Caco-2 (cell line): ENCODE measurements around the gene HBA1. TPM values are rescaled to one million over a fixed set of nuclear protein-coding genes. Genes with fewer than 3 reads are reported as not detected.

ENCODE experiments used
- BruUV-seq: library from RNA; stranded (reverse); fragments of 400-500 nt; replicated peaks from 2 replicates; lab custom pipeline; 2021; lab: Mats Ljungman, UMichigan
- CTCF ChIA-PET: fragments of 300-600 bp; sonication (Branson Sonifier 250); formaldehyde crosslinking; loops from one replicate; lab custom pipeline; 2022; ENCODE audit warnings: antibody characterized with exemption; lab: Charles Lee
- POLR2A ChIA-PET: fragments of 300-600 bp; sonication (Branson Sonifier 250); formaldehyde crosslinking; loops from one replicate; lab custom pipeline; 2022; ENCODE audit warnings: antibody characterized with exemption; lab: Charles Lee
- DNase-seq, 2 experiments: peaks; one replicate each; pipeline versions ENCODE4 v3.0.0 to v3.0.0-alpha.2; 2020 to 2022
- H3K27me3 ChIP-seq: replicated peaks from 2 replicates; pipeline ENCODE4 v1.6.0; 2011; ENCODE audit warnings: low read length; ENCODE audit not compliant: control insufficient read depth, insufficient read depth
- H3K36me3 ChIP-seq: 2 replicates; pipeline ENCODE4 v1.5.1; 2011; ENCODE audit warnings: low read length; ENCODE audit not compliant: control insufficient read depth, insufficient read depth
- H3K4me1 ChIP-seq: fragments of 250-450 bp; sonication (Bioruptor Pico); 2 replicates; pipeline ENCODE4 v1.5.1; 2020; ENCODE audit warnings: mild to moderate bottlenecking
- H3K4me3 ChIP-seq: 2 replicates; pipeline ENCODE4 v1.5.1; 2011; ENCODE audit warnings: low read depth, mild to moderate bottlenecking, control low read depth, low read length
- H3K9me3 ChIP-seq: fragments of 250-450 bp; sonication (Bioruptor Pico); 2 replicates; pipeline ENCODE4 v1.5.1; 2020; ENCODE audit warnings: mild to moderate bottlenecking, moderate library complexity
- H3K27ac Mint-ChIP-seq: one replicate; pipeline ENCODE4 v1.8.0; 2022; ENCODE audit warnings: mixed read lengths; ENCODE audit not compliant: unreplicated experiment
- H3K27me3 Mint-ChIP-seq: one replicate; pipeline ENCODE4 v1.8.0; 2022; ENCODE audit warnings: mixed read lengths; ENCODE audit not compliant: insufficient read depth, unreplicated experiment
- H3K36me3 Mint-ChIP-seq: one replicate; pipeline ENCODE4 v1.8.0; 2022; ENCODE audit warnings: mild to moderate bottlenecking, mixed read lengths; ENCODE audit not compliant: insufficient read depth, unreplicated experiment
- H3K4me1 Mint-ChIP-seq: one replicate; pipeline ENCODE4 v1.8.0; 2022; ENCODE audit warnings: low read depth, mixed read lengths; ENCODE audit not compliant: unreplicated experiment
- H3K4me3 Mint-ChIP-seq: one replicate; pipeline ENCODE4 v1.8.0; 2022; ENCODE audit warnings: mild to moderate bottlenecking, moderate library complexity, mixed read lengths; ENCODE audit not compliant: unreplicated experiment
- H3K9me3 Mint-ChIP-seq: one replicate; pipeline ENCODE4 v1.8.0; 2022; ENCODE audit warnings: mixed read lengths; ENCODE audit not compliant: unreplicated experiment
- intact Hi-C: fragments of 100-400 bp; cut with micrococcal nuclease; formaldehyde crosslinking; loops from one replicate; pipeline ENCODE4 v1.10.0; 2022; ENCODE audit not compliant: unreplicated experiment
- total RNA-seq: library from RNA; stranded (reverse); gene quantifications from 2 replicates; pipeline ENCODE4 v1.2.3, GENCODE V29; 2022
- TF ChIP-seq, protein P1 (sequence below), 2 experiments: fragments of 200-600 bp in 1 of 2; IDR thresholded peaks; 1 replicate in 1 of 2; 2 replicates in 1 of 2; pipeline versions ENCODE4 v1.5.1 to v1.8.0; 2011 to 2022; ENCODE audit warnings: antibody characterized with exemption in 1 of 2, control low read depth in 1 of 2, inconsistent platforms in 1 of 2, low read depth in 1 of 2, low read length in 1 of 2, mild to moderate bottlenecking in 1 of 2, moderate library complexity in 1 of 2; ENCODE audit not compliant: insufficient read depth in 1 of 2, severe bottlenecking in 1 of 2, unreplicated experiment in 1 of 2

The HBA1 gene
- total RNA-seq, 1 experiment from 2014 or later = 3.6 TPM

GRCh38 chr16:177981-178667, 1.6 kb downstream of the HBA1 start:
- Mint-ChIP-seq H3K4me3 (peak overlapping the region; percentile 53), H3K27ac (no peak overlapping the region)
- no peaks in the 10 kb centered on the region for H3K27me3 ChIP-seq

DNA sequence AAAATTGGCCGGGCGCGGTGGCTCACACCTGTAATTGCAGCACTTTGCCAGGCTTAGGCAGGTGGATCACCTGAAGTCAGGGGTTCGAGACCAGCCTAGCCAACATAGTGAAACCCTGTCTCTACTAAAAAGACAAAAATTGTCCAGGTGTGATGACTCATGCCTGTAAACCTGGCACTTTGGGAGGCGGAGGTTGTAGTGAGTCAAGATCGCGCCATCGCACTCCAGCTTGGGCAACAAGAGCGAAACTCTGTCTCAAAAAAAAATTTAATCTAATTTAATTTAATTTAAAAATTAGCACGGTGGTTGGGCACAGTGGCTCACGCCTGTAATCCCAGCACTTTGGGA, 2.2 kb downstream of the HBA1 start:
- no peak for DNase-seq
- CTCF ChIA-PET = no interaction called here

More at GRCh38 chr16:177981-178667, 1.6 kb downstream of the HBA1 start:
- Mint-ChIP-seq H3K4me1 (no peaks in the 10 kb centered on the region), H3K36me3 (peaks cover 14% of the 10 kb centered on the region), H3K9me3 (no peaks in the 10 kb centered on the region), H3K27me3 (peaks cover 11% of the 10 kb centered on the region)
- ChIA-PET POLR2A (no interaction called here), CTCF (no interaction called here)
- intact Hi-C loops = no loop called here
- TF ChIP-seq, protein P1, sequence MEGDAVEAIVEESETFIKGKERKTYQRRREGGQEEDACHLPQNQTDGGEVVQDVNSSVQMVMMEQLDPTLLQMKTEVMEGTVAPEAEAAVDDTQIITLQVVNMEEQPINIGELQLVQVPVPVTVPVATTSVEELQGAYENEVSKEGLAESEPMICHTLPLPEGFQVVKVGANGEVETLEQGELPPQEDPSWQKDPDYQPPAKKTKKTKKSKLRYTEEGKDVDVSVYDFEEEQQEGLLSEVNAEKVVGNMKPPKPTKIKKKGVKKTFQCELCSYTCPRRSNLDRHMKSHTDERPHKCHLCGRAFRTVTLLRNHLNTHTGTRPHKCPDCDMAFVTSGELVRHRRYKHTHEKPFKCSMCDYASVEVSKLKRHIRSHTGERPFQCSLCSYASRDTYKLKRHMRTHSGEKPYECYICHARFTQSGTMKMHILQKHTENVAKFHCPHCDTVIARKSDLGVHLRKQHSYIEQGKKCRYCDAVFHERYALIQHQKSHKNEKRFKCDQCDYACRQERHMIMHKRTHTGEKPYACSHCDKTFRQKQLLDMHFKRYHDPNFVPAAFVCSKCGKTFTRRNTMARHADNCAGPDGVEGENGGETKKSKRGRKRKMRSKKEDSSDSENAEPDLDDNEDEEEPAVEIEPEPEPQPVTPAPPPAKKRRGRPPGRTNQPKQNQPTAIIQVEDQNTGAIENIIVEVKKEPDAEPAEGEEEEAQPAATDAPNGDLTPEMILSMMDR (IDR thresholded peaks at IDR 0.05; ENCODE audit: insufficient read depth in 1 of 2, low read depth in 1 of 2, low read length in 1 of 2, severe bottlenecking in 1 of 2, unreplicated experiment in 1 of 2) = no peak
- no peaks in the 10 kb centered on the region for H3K36me3 ChIP-seq
- H3K4me3 ChIP-seq = no peak overlapping the region
- H3K9me3 ChIP-seq = no peaks in the 10 kb centered on the region
- H3K4me1 ChIP-seq = peaks cover 5% of the 10 kb centered on the region
- BruUV-seq = no TSS peak
- DNase-seq = no peak

DNA sequence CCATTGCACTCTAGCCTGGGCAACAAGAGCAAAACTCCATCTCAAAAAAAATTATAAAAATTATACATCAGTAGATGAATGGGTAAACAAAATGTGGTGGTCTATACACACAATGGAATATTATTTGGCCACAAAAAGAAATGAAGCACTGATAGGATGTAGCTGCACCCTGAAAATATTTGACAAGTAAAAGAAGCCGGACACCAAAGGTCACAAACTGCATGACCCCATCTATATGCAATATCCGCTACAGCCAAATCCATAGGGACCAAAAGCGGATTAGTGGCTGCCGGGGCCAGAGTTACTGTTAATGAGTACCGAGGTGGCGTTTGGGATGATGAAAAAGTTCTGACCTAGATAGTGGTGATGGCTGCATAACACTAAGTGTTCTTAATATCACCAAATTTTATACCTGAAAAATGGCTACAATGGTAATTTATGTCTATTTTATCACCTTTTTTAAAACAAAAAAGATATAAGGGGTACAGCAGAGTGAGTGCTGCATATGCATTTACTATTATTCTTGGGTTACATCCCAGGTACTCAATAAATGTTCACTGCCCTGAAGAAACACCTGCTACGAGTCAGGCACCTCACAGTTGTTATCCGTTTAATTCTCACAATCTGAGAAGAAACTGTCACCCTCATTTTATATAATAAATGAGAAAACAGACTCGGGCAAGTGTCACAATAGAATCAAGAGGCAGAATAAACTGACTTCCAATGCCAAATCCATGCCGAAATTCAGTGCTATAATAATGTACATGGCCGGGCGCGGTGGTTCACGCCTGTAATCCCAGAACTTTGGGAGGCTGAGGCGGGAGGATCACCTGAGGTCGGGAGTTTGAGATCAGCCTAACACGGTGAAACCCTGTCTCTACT, 3.0 kb downstream of the HBA1 start:
- Mint-ChIP-seq H3K4me1 (no peaks in the 10 kb centered on the region), H3K4me3 (peak overlapping the region; percentile 64), H3K36me3 (peaks cover 25% of the 10 kb centered on the region), H3K27ac (no peak overlapping the region), H3K27me3 (peaks cover 10% of the 10 kb centered on the region), H3K9me3 (no peaks in the 10 kb centered on the region)
- Histone ChIP-seq H3K9me3 (no peaks in the 10 kb centered on the region), H3K4me1 (peaks cover 5% of the 10 kb centered on the region), H3K27me3 (no peaks in the 10 kb centered on the region), H3K4me3 (peak overlapping the region; percentile 83), H3K36me3 (no peaks in the 10 kb centered on the region)
- BruUV-seq = TSS peak; percentile 42
- DNase-seq = no peak
- ChIA-PET CTCF (interaction anchor here (1.4 kb wide), 1 partner anchor 72 kb away, joined by 7 read pairs; no protein-coding TSS in a partner anchor), POLR2A (no interaction called here)
- intact Hi-C loops = loop anchor here (2.0 kb wide), 2 partner anchors 63 to 73 kb away; no protein-coding TSS in a partner anchor
- TF ChIP-seq, protein P1 (IDR thresholded peaks at IDR 0.05; ENCODE audit: insufficient read depth in 1 of 2, low read depth in 1 of 2, low read length in 1 of 2, severe bottlenecking in 1 of 2, unreplicated experiment in 1 of 2) = no peak

More for the DNA sequence above, 2.2 kb downstream of the HBA1 start:
- H3K27me3 Mint-ChIP-seq = peaks cover 11% of the 10 kb centered on the region
- H3K27ac Mint-ChIP-seq = no peak overlapping the region
- no peak overlapping the region for H3K4me3 Mint-ChIP-seq
- H3K9me3 ChIP-seq = no peaks in the 10 kb centered on the region
- intact Hi-C loops = no loop called here
- TF ChIP-seq, protein P1 (IDR thresholded peaks at IDR 0.05; ENCODE audit: insufficient read depth in 1 of 2, low read depth in 1 of 2, low read length in 1 of 2, severe bottlenecking in 1 of 2, unreplicated experiment in 1 of 2) = no peak
- POLR2A ChIA-PET = no interaction called here
- H3K36me3 ChIP-seq = no peaks in the 10 kb centered on the region
- H3K36me3 Mint-ChIP-seq = peaks cover 17% of the 10 kb centered on the region
- no peak overlapping the region for H3K4me3 ChIP-seq
- peaks cover 5% of the 10 kb centered on the region for H3K4me1 ChIP-seq
- no TSS peak for BruUV-seq
- H3K9me3 Mint-ChIP-seq = no peaks in the 10 kb centered on the region
- H3K27me3 ChIP-seq = no peaks in the 10 kb centered on the region
- H3K4me1 Mint-ChIP-seq = no peaks in the 10 kb centered on the region
